ENCODE measurements around the gene NRXN3. TPM values are rescaled to one million over a fixed set of nuclear protein-coding genes. Genes with fewer than 3 reads are reported as not detected.

The NRXN3 gene
- total and polyA plus RNA-seq, 2 donors (not counting 1 experiment from before 2014, with no cell fraction given): not detected

DNA sequence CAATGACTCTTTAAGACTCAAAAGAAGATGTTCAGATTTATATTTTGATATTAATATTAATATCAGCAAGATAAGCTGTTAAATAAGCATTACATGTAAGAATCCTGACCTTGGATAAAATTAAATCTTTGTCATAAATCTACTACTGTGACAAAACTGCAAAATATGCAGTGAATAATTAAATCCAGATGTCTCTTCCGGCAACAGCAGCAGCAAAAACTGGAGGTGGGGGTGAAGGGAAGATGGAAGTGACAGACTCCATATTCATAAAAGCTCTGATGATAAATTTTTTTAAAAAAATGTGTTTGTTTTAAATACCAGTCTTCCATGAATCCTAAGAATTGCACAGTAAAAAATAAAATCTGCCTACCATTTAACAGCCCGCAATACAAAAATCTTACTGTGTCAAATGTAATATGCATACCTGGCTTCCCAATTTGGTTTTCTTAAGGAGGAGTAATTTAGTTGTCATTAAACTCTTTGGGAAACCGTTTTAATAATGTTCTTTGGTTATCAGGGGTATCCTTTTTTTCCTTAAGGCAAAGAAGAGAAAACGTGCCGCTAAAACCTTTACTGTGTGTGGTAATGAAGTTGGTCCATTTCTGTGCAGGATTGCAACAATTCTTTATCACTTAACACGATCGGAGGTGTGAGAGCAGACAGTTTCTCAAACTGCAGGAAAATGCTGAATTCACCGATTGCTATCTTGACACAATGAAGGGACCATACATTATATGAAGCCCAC, 1562.9 kb downstream of the NRXN3 start:
- CTCF ChIA-PET: no interaction called here
- Mint-ChIP-seq H3K27me3 (no peaks in the 10 kb centered on the region), H3K9me3 (ENCODE audit: insufficient read depth) (peaks cover 7% of the 10 kb centered on the region), H3K4me1 (no peaks in the 10 kb centered on the region), H3K4me3 (no peak overlapping the region), H3K27ac (no peak overlapping the region)
- Histone ChIP-seq H3K27me3 (replicated peaks in 1 of 4; ENCODE audit: control extremely low read depth in 1 of 4, control insufficient read depth in 3 of 4, insufficient read depth in 4 of 4, low read length in 3 of 4) (no peaks in the 10 kb centered on the region), H3K4me1 (ENCODE audit: control insufficient read depth in 2 of 2, insufficient read depth in 2 of 2, low read length in 2 of 2) (no peaks in the 10 kb centered on the region), H3K79me2 (ENCODE audit: control insufficient read depth, insufficient read depth, low read length) (no peaks in the 10 kb centered on the region), H4K20me1 (ENCODE audit: control insufficient read depth, insufficient read depth, low read length, poor library complexity, severe bottlenecking) (no peaks in the 10 kb centered on the region), H2AFZ (ENCODE audit: insufficient read depth, low read depth, low read length, poor library complexity, severe bottlenecking) (no peak overlapping the region), H3K27ac (ENCODE audit: low read length in 2 of 2) (no peak overlapping the region), H3K36me3 (replicated peaks in 1 of 2; ENCODE audit: control extremely low read depth in 1 of 2, control insufficient read depth in 1 of 2, extremely low read depth in 1 of 2, insufficient read depth in 2 of 2, low read length in 1 of 2) (no peaks in the 10 kb centered on the region), H3K4me2 (replicated peaks; ENCODE audit: low read depth, low read length, poor library complexity, severe bottlenecking) (no peak overlapping the region), H3K9me3 (ENCODE audit: control extremely low read depth in 1 of 3, control insufficient read depth in 2 of 3, insufficient read depth in 1 of 3, low read length in 2 of 3) (peaks cover 0 to 6% (median 3%) of the 10 kb centered on the region in 3 donors), H3K4me3 (ENCODE audit: control extremely low read depth in 1 of 5, extremely low read depth in 1 of 5, insufficient read depth in 1 of 5, low read depth in 2 of 5, low read length in 4 of 5) (no peak overlapping the region), H3K9ac (ENCODE audit: low read length) (no peak overlapping the region)
- intact Hi-C loops (cut with micrococcal nuclease): no loop called here
- WGBS (ENCODE audit: insufficient coverage): no CpG with 5 or more reads among the region's 8 CpGs
- POLR2A ChIA-PET: no interaction called here
- ATAC-seq (ENCODE audit: low read depth): no peak
- TF ChIP-seq EZH2 (IDR thresholded peaks at IDR 0.05; ENCODE audit: borderline replicate concordance, insufficient read depth, low read depth, low read length, poor library complexity, severe bottlenecking): no peak
- TF ChIP-seq, protein P1, sequence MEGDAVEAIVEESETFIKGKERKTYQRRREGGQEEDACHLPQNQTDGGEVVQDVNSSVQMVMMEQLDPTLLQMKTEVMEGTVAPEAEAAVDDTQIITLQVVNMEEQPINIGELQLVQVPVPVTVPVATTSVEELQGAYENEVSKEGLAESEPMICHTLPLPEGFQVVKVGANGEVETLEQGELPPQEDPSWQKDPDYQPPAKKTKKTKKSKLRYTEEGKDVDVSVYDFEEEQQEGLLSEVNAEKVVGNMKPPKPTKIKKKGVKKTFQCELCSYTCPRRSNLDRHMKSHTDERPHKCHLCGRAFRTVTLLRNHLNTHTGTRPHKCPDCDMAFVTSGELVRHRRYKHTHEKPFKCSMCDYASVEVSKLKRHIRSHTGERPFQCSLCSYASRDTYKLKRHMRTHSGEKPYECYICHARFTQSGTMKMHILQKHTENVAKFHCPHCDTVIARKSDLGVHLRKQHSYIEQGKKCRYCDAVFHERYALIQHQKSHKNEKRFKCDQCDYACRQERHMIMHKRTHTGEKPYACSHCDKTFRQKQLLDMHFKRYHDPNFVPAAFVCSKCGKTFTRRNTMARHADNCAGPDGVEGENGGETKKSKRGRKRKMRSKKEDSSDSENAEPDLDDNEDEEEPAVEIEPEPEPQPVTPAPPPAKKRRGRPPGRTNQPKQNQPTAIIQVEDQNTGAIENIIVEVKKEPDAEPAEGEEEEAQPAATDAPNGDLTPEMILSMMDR (IDR thresholded peaks at IDR 0.05): no peak
- DNase-seq: no peak

- H3K9ac ChIP-seq (ENCODE audit: low read length): no peak overlapping the region
Measured at GRCh38 chr14:79734151-79734550, 1564.0 kb downstream of the NRXN3 start.

More at GRCh38 chr14:79734151-79734550, 1564.0 kb downstream of the NRXN3 start:
- no peak overlapping the region for H3K27ac Mint-ChIP-seq
- ATAC-seq (ENCODE audit: low read depth) (no peak), DNase-seq (no peak)
- intact Hi-C loops (cut with micrococcal nuclease): no loop called here
- H3K27me3 Mint-ChIP-seq: no peaks in the 10 kb centered on the region
- peaks cover 7% of the 10 kb centered on the region for H3K9me3 Mint-ChIP-seq (ENCODE audit: insufficient read depth)
- Histone ChIP-seq H3K4me3 (ENCODE audit: control extremely low read depth in 1 of 5, extremely low read depth in 1 of 5, insufficient read depth in 1 of 5, low read depth in 2 of 5, low read length in 4 of 5) (no peak overlapping the region), H4K20me1 (ENCODE audit: control insufficient read depth, insufficient read depth, low read length, poor library complexity, severe bottlenecking) (no peaks in the 10 kb centered on the region), H3K9me3 (ENCODE audit: control extremely low read depth in 1 of 3, control insufficient read depth in 2 of 3, insufficient read depth in 1 of 3, low read length in 2 of 3) (peaks cover 0 to 9% (median 6%) of the 10 kb centered on the region in 3 donors), H3K79me2 (ENCODE audit: control insufficient read depth, insufficient read depth, low read length) (no peaks in the 10 kb centered on the region), H3K4me2 (replicated peaks; ENCODE audit: low read depth, low read length, poor library complexity, severe bottlenecking) (no peak overlapping the region), H2AFZ (ENCODE audit: insufficient read depth, low read depth, low read length, poor library complexity, severe bottlenecking) (no peak overlapping the region), H3K27ac (ENCODE audit: low read length in 2 of 2) (no peak overlapping the region), H3K27me3 (replicated peaks in 1 of 4; ENCODE audit: control extremely low read depth in 1 of 4, control insufficient read depth in 3 of 4, insufficient read depth in 4 of 4, low read length in 3 of 4) (no peaks in the 10 kb centered on the region), H3K4me1 (ENCODE audit: control insufficient read depth in 2 of 2, insufficient read depth in 2 of 2, low read length in 2 of 2) (no peaks in the 10 kb centered on the region), H3K36me3 (replicated peaks in 1 of 2; ENCODE audit: control extremely low read depth in 1 of 2, control insufficient read depth in 1 of 2, extremely low read depth in 1 of 2, insufficient read depth in 2 of 2, low read length in 1 of 2) (no peaks in the 10 kb centered on the region)
- ChIA-PET POLR2A (no interaction called here), CTCF (no interaction called here)
- WGBS (ENCODE audit: insufficient coverage): no CpG with 5 or more reads among the region's 3 CpGs
- TF ChIP-seq EZH2 (IDR thresholded peaks at IDR 0.05; ENCODE audit: borderline replicate concordance, insufficient read depth, low read depth, low read length, poor library complexity, severe bottlenecking): no peak
- TF ChIP-seq, protein P1 (IDR thresholded peaks at IDR 0.05): no peak
- H3K4me1 Mint-ChIP-seq: no peaks in the 10 kb centered on the region
- no peak overlapping the region for H3K4me3 Mint-ChIP-seq
